SK-N-SH treated with all-trans-retinoic acid at 6 μM for 48 hours (cell line): ENCODE measurements around the gene SMPDL3B.

Source experiments
- ATAC-seq: fragments of 200-7000 bp; cut with Tn5 transposase; 3 replicates; pipeline ENCODE4 v1.9.1; 2020; ENCODE audit warnings: mild to moderate bottlenecking, moderate library complexity
- ARNTL ChIP-seq: fragments of 450-650 bp; formaldehyde crosslinking; IDR thresholded peaks from 2 replicates; pipeline ENCODE4 v1.5.0; 2020; ENCODE audit warnings: low read depth, mild to moderate bottlenecking, moderate library complexity, borderline replicate concordance
- BACH2 ChIP-seq: fragments of 250-450 bp; sonication (Bioruptor Pico); IDR thresholded peaks from 2 replicates; pipeline ENCODE4 v1.9.0; 2021; ENCODE audit warnings: mild to moderate bottlenecking, borderline replicate concordance
- CREB5 ChIP-seq: fragments of 250-450 bp; sonication (Bioruptor Pico); IDR thresholded peaks from 2 replicates; pipeline ENCODE4 v1.5.1; 2020; ENCODE audit warnings: low read depth, mild to moderate bottlenecking, moderate library complexity
- CSRNP3 ChIP-seq: fragments of 250-450 bp; sonication (Bioruptor Pico); IDR thresholded peaks from 2 replicates; pipeline ENCODE4 v1.5.1; 2021; ENCODE audit warnings: mild to moderate bottlenecking, moderate library complexity
- ESRRG ChIP-seq: fragments of 250-450 bp; sonication (Bioruptor Pico); IDR thresholded peaks from 2 replicates; pipeline ENCODE4 v1.6.1; 2021; ENCODE audit warnings: mild to moderate bottlenecking
- GLIS3 ChIP-seq: fragments of 250-450 bp; sonication (Bioruptor Pico); IDR thresholded peaks from 2 replicates; pipeline ENCODE4 v1.5.0; 2020; ENCODE audit warnings: mild to moderate bottlenecking, moderate library complexity
- ISL1 ChIP-seq: fragments of 250-450 bp; sonication (Bioruptor Pico); IDR thresholded peaks from 2 replicates; pipeline ENCODE4 v2.1.2; 2022; ENCODE audit warnings: mild to moderate bottlenecking, moderate library complexity
- OSR1 ChIP-seq: fragments of 250-450 bp; sonication (Bioruptor Pico); IDR thresholded peaks from 2 replicates; pipeline ENCODE4 v1.8.0; 2022; ENCODE audit warnings: moderate library complexity, mild to moderate bottlenecking, inconsistent platforms
- PATZ1 ChIP-seq: fragments of 250-450 bp; sonication (Bioruptor Pico); IDR thresholded peaks from 2 replicates; pipeline ENCODE4 v1.8.0; 2020; ENCODE audit warnings: mild to moderate bottlenecking, moderate library complexity, borderline replicate concordance
- POU6F1 ChIP-seq: fragments of 250-450 bp; sonication (Bioruptor Pico); IDR thresholded peaks from 2 replicates; pipeline ENCODE4 v1.8.0; 2021; ENCODE audit warnings: low read depth, mild to moderate bottlenecking, moderate library complexity, borderline replicate concordance
- PPARA ChIP-seq: fragments of 250-450 bp; sonication (Bioruptor Pico); IDR thresholded peaks from 2 replicates; pipeline ENCODE4 v1.5.0; 2020; ENCODE audit warnings: mild to moderate bottlenecking, borderline replicate concordance
- RARB ChIP-seq: fragments of 250-450 bp; sonication (Bioruptor Pico); IDR thresholded peaks from 2 replicates; pipeline ENCODE4 v1.8.0; 2021; ENCODE audit warnings: mild to moderate bottlenecking, moderate library complexity
- SNAI2 ChIP-seq: fragments of 250-450 bp; sonication (Bioruptor Pico); IDR thresholded peaks from 2 replicates; pipeline ENCODE4 v1.5.0; 2020; ENCODE audit warnings: mild to moderate bottlenecking, moderate library complexity
- TSHZ2 ChIP-seq: fragments of 250-450 bp; sonication (Bioruptor Pico); IDR thresholded peaks from 2 replicates; pipeline ENCODE4 v1.5.0; 2020; ENCODE audit warnings: mild to moderate bottlenecking, moderate library complexity
- ZC3H10 ChIP-seq: fragments of 250-450 bp; sonication (Bioruptor Pico); IDR thresholded peaks from 2 replicates; pipeline ENCODE4 v1.5.1; 2021; ENCODE audit warnings: mild to moderate bottlenecking, moderate library complexity
- ZFP3 ChIP-seq: fragments of 250-450 bp; sonication (Bioruptor Pico); IDR thresholded peaks from 2 replicates; pipeline ENCODE4 v1.5.0; 2020; ENCODE audit warnings: mild to moderate bottlenecking, moderate library complexity
- ZNF565 ChIP-seq: fragments of 450-650 bp; formaldehyde crosslinking; conservative IDR thresholded peaks from 2 replicates; pipeline ENCODE4 v1.5.0; 2020; ENCODE audit warnings: low read depth, mild to moderate bottlenecking, moderate library complexity
- ZNF8 ChIP-seq: fragments of 450-650 bp; formaldehyde crosslinking; IDR thresholded peaks from 2 replicates; pipeline ENCODE4 v1.5.0; 2020; ENCODE audit warnings: mild to moderate bottlenecking, moderate library complexity

SMPDL3B gene

GRCh38 chr1:27980216-27980845 lies 45.5 kb downstream of the SMPDL3B start (continued):
- TF ChIP-seq TSHZ2 (no peak), POU6F1 (CRISPR knock-in tag) (no peak), CSRNP3 (CRISPR knock-in tag) (no peak)

- ATAC-seq: no peak
- TF ChIP-seq CREB5 (CRISPR knock-in tag) (no peak), OSR1 (CRISPR knock-in tag) (no peak), PPARA (no peak), ARNTL (no peak), ESRRG (CRISPR knock-in tag) (no peak), POU6F1 (CRISPR knock-in tag) (no peak), ZC3H10 (CRISPR knock-in tag) (no peak), GLIS3 (no peak), SNAI2 (no peak), CSRNP3 (CRISPR knock-in tag) (no peak), ISL1 (no peak)
Observed at GRCh38 chr1:27981145-27981544, 46.3 kb downstream of the SMPDL3B start.

GRCh38 chr1:27990920-27991537 lies 56.2 kb downstream of the SMPDL3B start:
- no peak for ATAC-seq
- TF ChIP-seq POU6F1 (CRISPR knock-in tag) (no peak), BACH2 (CRISPR knock-in tag) (no peak), ARNTL (no peak), ZNF8 (CRISPR knock-in tag) (no peak), RARB (no peak), PATZ1 (CRISPR knock-in tag) (no peak), ZFP3 (CRISPR knock-in tag) (no peak), ISL1 (no peak), ZC3H10 (CRISPR knock-in tag) (no peak), ZNF565 (CRISPR knock-in tag) (no peak), PPARA (no peak), CSRNP3 (CRISPR knock-in tag) (no peak)
